GM18868 (cell line): ENCODE results near the gene TERT.

Source experiments
- ATAC-seq: cut with Tn5 transposase; IDR thresholded peaks from one replicate; pipeline ENCODE4 v1.9.1; 2021; ENCODE audit warnings: mild to moderate bottlenecking, moderate library complexity; ENCODE audit not compliant: unreplicated experiment

The TERT gene

GRCh38 chr5:1222621-1223277 is 72.1 kb downstream of the TERT start:
- no peak for ATAC-seq

GRCh38 chr5:1222147-1222546 is 72.7 kb downstream of the TERT start:
- ATAC-seq: no peak

- ATAC-seq: no peak
Observed at GRCh38 chr5:1221721-1222120, 73.1 kb downstream of the TERT start.

- ATAC-seq: no peak
Observed at GRCh38 chr5:1220831-1221230, 74.0 kb downstream of the TERT start.

- ATAC-seq: no peak
Observed at GRCh38 chr5:1220351-1220750, 74.5 kb downstream of the TERT start.

- no peak for ATAC-seq
Observed at GRCh38 chr5:1219768-1220100, 75.1 kb downstream of the TERT start.

GRCh38 chr5:1219098-1219767 is 75.6 kb downstream of the TERT start:
- ATAC-seq: no peak

GRCh38 chr5:1218351-1219080 is 76.4 kb downstream of the TERT start:
- no peak for ATAC-seq

GRCh38 chr5:1217596-1218206 is 77.2 kb downstream of the TERT start:
- no peak for ATAC-seq

GRCh38 chr5:1216918-1217295 is 78.0 kb downstream of the TERT start:
- no peak for ATAC-seq

- no peak for ATAC-seq
Observed at GRCh38 chr5:1216211-1216917, 78.5 kb downstream of the TERT start.

- no peak for ATAC-seq
Observed at GRCh38 chr5:1215320-1216096, 79.4 kb downstream of the TERT start.

- no peak for ATAC-seq
Observed at GRCh38 chr5:1214936-1215220, 80.0 kb downstream of the TERT start.

GRCh38 chr5:1214163-1214935 is 80.5 kb downstream of the TERT start:
- ATAC-seq: no peak

- no peak for ATAC-seq
Observed at GRCh38 chr5:1213508-1214162, 81.2 kb downstream of the TERT start.

- no peak for ATAC-seq
Observed at GRCh38 chr5:1212881-1213280, 82.0 kb downstream of the TERT start.

GRCh38 chr5:1212271-1212670 is 82.6 kb downstream of the TERT start:
- no peak for ATAC-seq

- ATAC-seq: no peak
Observed at GRCh38 chr5:1211701-1212100, 83.2 kb downstream of the TERT start.

- no peak for ATAC-seq
Observed at GRCh38 chr5:1210832-1211251, 84.0 kb downstream of the TERT start.
